Immature natural killer cell (primary cell): ENCODE measurements around the gene PRKCA. TPM values are rescaled to one million over a fixed set of nuclear protein-coding genes. Genes with fewer than 3 reads are reported as not detected.

Source experiments
- DNase-seq, 3 donors: peaks; one replicate each; pipeline ENCODE4 v3.0.0; 2022; ENCODE audit warnings: mixed read lengths in 1 of 3
- H3K27ac Mint-ChIP-seq, 6 donors: one replicate each; pipeline ENCODE4 v1.8.0; 2020; ENCODE audit warnings: mixed read lengths in 6 of 6, mild to moderate bottlenecking in 5 of 6, inconsistent platforms in 4 of 6, moderate library complexity in 3 of 6
- H3K27me3 Mint-ChIP-seq, 3 donors: one replicate each; pipeline ENCODE4 v1.8.0; 2020 to 2021; ENCODE audit warnings: low read depth in 3 of 3, mild to moderate bottlenecking in 3 of 3, mixed read lengths in 3 of 3, moderate library complexity in 3 of 3, inconsistent platforms in 1 of 3
- H3K36me3 Mint-ChIP-seq, 3 donors: one replicate each; pipeline ENCODE4 v1.8.0; 2020; ENCODE audit warnings: mixed read lengths in 3 of 3, inconsistent platforms in 2 of 3, mild to moderate bottlenecking in 2 of 3
- H3K4me1 Mint-ChIP-seq, 2 donors: one replicate each; pipeline ENCODE4 v1.8.0; 2020; ENCODE audit warnings: inconsistent platforms in 2 of 2, mild to moderate bottlenecking in 2 of 2, mixed read lengths in 2 of 2, moderate library complexity in 1 of 2
- H3K4me3 Mint-ChIP-seq, 5 donors: one replicate each; pipeline ENCODE4 v1.8.0; 2020; ENCODE audit warnings: mild to moderate bottlenecking in 5 of 5, mixed read lengths in 5 of 5, inconsistent platforms in 3 of 5, moderate library complexity in 3 of 5
- H3K9me3 Mint-ChIP-seq, 6 donors: one replicate each; pipeline ENCODE4 v1.8.0; 2020; ENCODE audit warnings: mild to moderate bottlenecking in 6 of 6, mixed read lengths in 6 of 6, inconsistent platforms in 4 of 6, moderate library complexity in 3 of 6
- polyA plus RNA-seq, 3 donors: library from polyadenylated mRNA; unstranded; fragments of 300-500 nt; fragmentation: Illumina TruSeq; gene quantifications; one replicate each; pipeline ENCODE4 v1.2.3, GENCODE V29; 2021

PRKCA gene
- polyA plus RNA-seq, 3 donors from 2014 or later = 0.18 to 1.3 (median 0.28) TPM

DNA sequence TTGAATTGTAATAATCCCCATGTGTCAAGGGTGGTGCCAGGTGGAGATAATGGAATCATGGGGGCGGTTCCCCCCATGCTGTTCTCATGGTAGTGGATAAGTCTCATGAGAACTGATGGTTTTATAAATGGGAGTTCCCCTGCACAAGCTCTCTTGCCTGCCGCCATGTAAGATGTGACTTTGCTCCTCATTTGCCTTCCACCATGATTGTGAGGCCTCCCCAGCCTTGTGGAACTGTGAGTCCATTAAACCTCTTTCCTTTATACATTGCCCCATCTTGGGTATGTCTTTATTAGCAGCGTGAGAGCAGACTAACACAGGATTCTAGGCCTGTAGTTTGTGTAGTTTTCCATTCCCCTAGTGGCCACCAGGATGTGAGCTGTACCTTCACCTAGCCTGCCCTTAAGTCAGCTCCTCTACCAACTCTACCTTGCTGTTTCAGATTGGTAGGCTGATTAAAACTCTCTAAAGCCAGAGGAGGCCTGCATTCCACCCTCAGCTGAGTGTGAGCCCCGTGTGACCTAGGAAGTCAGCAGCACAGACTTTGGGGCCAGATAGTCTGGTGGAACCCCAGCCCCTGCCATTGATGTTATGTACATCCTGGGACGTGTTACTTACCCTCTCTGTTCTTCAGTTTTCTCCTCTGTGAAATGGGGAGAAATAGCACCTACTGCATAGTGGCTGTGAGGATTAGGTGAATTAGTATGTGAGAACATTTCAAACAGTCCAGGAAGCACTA lies 280.1 kb downstream of the PRKCA start:
- Mint-ChIP-seq H3K36me3 (no peaks in the 10 kb centered on the region), H3K27me3 (no peaks in the 10 kb centered on the region), H3K4me3 (no peak overlapping the region), H3K4me1 (peaks cover 6 to 7% of the 10 kb centered on the region in 2 donors), H3K9me3 (no peaks in the 10 kb centered on the region), H3K27ac (no peak overlapping the region)
- no peak for DNase-seq

DNA sequence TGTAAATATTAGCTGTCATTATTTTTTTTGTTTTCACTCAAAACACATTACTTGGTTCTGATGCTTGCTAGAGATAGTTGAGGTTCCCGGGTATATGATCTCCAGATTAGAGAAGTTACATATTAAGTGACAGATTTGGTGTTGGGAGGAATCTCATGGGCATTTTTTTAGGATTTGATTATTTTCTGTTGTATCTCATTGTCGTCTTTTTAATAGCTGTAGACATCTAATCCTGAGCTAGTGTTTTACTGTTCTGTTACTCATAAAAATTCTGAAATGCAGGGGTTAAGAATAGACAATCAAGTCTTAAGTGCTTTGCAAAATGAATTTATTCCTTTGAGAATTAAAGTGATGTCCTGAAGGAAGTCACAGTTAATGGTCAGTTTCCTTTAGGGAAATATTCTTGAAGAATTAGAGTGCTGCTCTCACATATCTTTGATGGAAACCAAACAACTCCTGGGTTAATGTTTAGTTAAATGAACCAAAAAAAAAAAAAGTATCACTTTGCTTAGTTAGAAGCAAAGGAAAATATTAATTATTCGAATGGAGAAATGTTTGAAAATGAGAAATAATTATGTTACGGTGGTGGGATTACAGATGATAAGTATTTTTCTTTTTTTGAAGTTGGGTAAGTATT lies 280.8 kb downstream of the PRKCA start:
- H3K27me3 Mint-ChIP-seq = peaks cover 0 to 3% (median 0%) of the 10 kb centered on the region in 3 donors
- H3K36me3 Mint-ChIP-seq = no peaks in the 10 kb centered on the region
- no peak overlapping the region for H3K4me3 Mint-ChIP-seq
- H3K4me1 Mint-ChIP-seq = peaks cover 11 to 12% of the 10 kb centered on the region in 2 donors
- no peaks in the 10 kb centered on the region for H3K9me3 Mint-ChIP-seq
- H3K27ac Mint-ChIP-seq = no peak overlapping the region
- DNase-seq = no peak

DNA sequence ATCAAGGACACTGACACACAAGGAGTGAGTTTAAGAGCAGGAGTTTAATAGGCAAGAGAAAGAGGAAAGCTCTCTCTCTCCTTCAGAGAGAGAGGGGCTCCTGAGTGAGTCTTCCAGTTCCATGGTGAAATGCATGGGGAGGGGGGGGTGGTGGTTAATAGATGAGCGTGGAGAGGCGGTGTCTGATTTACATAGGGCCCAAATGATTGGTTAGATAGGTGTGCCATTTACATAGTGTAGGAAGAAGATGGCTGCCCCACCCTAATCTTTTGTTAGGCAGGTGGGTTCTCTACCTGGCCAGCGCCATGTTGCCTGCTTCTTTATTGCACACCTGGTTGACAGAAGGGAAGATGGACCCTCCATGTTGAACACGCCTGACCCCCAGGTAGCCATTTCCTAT lies 282.5 kb downstream of the PRKCA start:
- DNase-seq = no peak
- Mint-ChIP-seq H3K4me1 (peaks cover 6 to 8% of the 10 kb centered on the region in 2 donors), H3K27ac (no peak overlapping the region)

DNA sequence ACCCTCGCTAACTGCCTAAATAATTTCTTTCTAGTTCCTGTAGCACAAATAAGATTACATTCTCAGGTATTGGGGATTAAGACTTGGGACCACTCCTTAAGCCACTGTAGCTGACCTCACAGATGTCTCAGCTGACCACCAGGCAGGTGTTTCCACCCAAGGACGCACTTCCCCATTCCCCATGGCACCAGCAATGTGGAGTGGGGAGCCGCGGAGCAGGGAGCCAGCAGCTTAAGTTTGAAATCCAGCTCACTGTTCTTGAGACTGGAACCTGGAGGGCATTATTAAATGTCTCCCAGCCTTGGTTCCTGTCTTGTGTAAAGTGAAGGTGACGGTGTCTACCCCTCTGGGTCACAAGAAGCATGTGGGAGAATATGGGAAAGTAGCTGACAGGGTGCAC lies 283.1 kb downstream of the PRKCA start:
- no peak overlapping the region for H3K4me3 Mint-ChIP-seq
- peaks cover 6 to 8% of the 10 kb centered on the region in 2 donors for H3K4me1 Mint-ChIP-seq
- peaks cover 0 to 3% (median 0%) of the 10 kb centered on the region in 3 donors for H3K27me3 Mint-ChIP-seq
- H3K27ac Mint-ChIP-seq = no peak overlapping the region
- no peaks in the 10 kb centered on the region for H3K36me3 Mint-ChIP-seq
- no peaks in the 10 kb centered on the region for H3K9me3 Mint-ChIP-seq
- DNase-seq = no peak

More for the DNA sequence above, 282.5 kb downstream of the PRKCA start:
- Mint-ChIP-seq H3K27me3 (peaks cover 0 to 3% (median 0%) of the 10 kb centered on the region in 3 donors), H3K9me3 (no peaks in the 10 kb centered on the region), H3K36me3 (no peaks in the 10 kb centered on the region), H3K4me3 (no peak overlapping the region)

DNA sequence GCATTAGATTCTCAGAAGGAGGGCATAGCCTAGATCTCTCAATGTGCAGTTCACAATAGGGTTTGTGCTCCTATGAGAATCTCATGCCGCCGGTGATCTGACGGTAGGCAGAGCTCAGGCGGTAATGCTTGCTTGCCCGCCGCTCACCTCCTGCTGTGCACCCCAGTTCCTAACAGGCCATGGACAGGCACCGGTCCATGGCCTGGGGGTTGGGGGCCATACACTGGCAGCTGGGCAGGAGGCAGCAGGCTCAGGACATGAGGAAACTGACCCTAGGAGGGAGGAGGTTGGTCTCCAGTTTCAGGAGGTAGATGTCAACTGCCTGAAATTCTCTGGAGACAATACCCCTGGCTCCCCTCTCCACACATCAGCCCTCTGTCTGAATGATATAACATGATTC lies 287.5 kb downstream of the PRKCA start:
- Mint-ChIP-seq H3K27me3 (peaks cover 0 to 5% (median 2%) of the 10 kb centered on the region in 3 donors), H3K36me3 (no peaks in the 10 kb centered on the region), H3K27ac (no peak overlapping the region), H3K4me3 (no peak overlapping the region), H3K4me1 (peaks cover 6 to 8% of the 10 kb centered on the region in 2 donors), H3K9me3 (no peaks in the 10 kb centered on the region)
- DNase-seq = no peak

DNA sequence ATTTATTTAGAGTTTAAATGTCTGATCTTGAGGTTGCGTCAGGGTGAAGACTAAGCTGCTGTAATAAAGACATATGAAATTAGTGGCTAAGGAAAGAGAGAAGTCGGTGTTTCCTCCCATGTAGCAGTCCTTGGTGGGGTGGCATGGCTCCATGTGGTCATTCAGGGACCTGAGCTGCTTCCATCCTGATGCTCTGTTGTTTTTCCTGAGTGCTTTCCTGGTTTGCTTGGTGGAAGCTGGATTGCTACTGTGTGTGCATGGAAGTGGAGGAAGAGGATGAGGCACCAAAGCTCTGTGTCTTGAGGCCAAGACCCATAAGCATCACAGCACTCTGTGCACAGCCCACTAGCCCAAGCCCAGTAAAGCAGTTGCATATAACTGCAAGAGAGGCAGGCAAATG lies 290.7 kb downstream of the PRKCA start:
- Mint-ChIP-seq H3K4me3 (no peak overlapping the region), H3K36me3 (no peaks in the 10 kb centered on the region), H3K4me1 (peaks cover 2 to 4% of the 10 kb centered on the region in 2 donors), H3K9me3 (no peaks in the 10 kb centered on the region), H3K27me3 (peaks cover 0 to 3% (median 2%) of the 10 kb centered on the region in 3 donors), H3K27ac (peak overlapping the region in 1 of 6 donors; percentile 0)
- DNase-seq = no peak

DNA sequence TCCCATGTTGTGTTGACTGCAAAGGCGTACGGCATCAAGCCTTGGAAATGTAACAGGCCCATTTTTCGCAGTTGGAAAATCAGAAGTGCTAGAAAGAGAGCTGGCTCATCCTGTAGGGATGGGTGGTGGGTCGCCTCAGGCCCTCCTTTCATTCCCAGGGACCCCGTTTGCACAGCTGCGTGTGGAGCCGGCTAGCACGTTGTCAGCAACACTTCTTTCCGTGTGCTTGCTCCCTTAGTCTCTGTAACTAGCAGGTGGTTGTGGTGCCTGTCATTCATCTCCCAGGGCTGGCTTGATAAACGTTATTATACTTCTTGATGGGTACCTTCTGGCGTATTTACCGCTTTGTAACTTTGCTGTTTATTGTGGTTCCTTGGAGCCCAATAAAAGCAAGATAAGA lies 293.5 kb downstream of the PRKCA start:
- DNase-seq = no peak
- peaks cover 0 to 2% (median 2%) of the 10 kb centered on the region in 3 donors for H3K27me3 Mint-ChIP-seq
- H3K36me3 Mint-ChIP-seq = no peaks in the 10 kb centered on the region
- no peaks in the 10 kb centered on the region for H3K9me3 Mint-ChIP-seq
- no peak overlapping the region for H3K4me3 Mint-ChIP-seq
- H3K27ac Mint-ChIP-seq = peak overlapping the region in 1 of 6 donors; percentile 23
- H3K4me1 Mint-ChIP-seq = no peaks in the 10 kb centered on the region

DNA sequence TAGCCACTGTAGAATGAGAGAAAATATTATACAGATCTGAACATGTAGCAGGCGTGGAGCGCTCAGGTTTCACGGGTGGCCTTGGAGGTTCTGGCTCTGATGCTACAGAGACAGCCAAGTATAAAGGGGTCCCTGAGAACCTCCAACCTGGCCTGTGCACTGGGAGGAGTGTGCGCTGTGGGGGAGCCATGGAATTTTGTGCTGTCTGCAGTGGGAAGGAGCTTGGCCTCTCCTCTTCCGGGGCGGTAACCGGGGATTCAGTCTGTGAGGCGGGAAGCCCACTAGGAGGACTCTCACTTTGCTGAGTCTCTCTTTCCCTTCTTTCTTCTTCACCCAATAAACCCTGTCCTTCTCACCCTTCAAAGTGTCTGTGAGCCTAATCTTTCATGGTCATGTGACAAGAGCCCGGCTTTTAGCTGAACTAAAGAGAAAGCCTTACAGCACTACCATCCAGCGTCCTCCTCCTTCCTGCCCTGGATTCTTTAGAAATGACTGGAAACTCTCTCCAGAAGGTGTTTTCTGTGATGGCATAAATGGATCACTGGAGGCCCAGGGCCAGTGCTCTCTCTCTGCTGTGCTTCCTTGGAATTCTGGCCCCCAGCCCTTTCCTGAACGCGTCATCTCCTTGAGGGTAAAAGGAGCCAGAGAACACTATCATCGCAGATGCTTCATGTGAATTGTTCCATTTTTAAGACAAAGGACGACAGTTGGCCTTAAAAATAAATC lies 300.4 kb downstream of the PRKCA start:
- no peak overlapping the region for H3K4me3 Mint-ChIP-seq
- H3K4me1 Mint-ChIP-seq = no peaks in the 10 kb centered on the region
- DNase-seq = no peak
- H3K27ac Mint-ChIP-seq = no peak overlapping the region
- no peaks in the 10 kb centered on the region for H3K9me3 Mint-ChIP-seq
- H3K27me3 Mint-ChIP-seq = peaks cover 0 to 5% (median 0%) of the 10 kb centered on the region in 3 donors
- H3K36me3 Mint-ChIP-seq = peaks cover 0 to 4% (median 0%) of the 10 kb centered on the region in 3 donors

DNA sequence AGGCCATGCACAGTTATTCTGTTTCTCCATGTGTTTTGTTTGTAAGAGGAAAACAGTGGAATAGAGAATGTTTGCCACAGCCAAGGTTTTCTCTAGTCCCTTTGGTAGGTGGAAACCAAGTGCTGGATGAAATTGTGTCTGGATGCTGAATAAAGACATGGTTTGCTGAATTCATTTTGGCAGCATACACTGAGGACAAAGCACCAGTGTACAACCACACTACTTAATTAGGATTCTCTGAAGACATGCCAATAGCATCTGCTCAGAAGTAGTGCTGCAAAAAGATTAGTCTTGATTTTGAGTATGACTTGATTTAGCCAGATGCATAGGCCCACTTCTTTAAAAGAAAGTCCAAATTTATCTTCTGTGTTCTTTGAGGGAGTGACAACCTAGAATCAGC lies 302.0 kb downstream of the PRKCA start:
- H3K4me3 Mint-ChIP-seq = no peak overlapping the region
- H3K27ac Mint-ChIP-seq = no peak overlapping the region

DNA sequence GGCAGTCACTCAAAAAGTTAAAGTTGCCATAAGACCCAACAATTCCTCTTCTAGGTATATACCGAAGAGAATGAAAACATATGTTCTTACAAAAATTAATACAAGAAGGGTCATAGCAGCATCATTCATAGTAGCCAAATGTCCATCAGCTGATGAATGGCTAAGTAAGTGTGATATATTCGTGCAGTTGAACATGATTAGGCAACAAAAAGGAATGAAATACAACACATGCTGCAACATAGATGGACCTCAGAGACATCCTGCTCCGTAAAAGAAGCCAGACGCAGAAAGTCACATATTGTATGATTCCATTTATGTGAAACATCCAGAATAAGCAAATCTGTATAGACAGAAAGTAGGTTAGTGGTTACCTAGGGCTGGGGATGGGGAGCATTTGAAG lies 303.1 kb downstream of the PRKCA start:
- H3K4me3 Mint-ChIP-seq = no peak overlapping the region
- no peak for DNase-seq
- H3K27ac Mint-ChIP-seq = no peak overlapping the region
- H3K9me3 Mint-ChIP-seq = peaks cover 2 to 16% (median 14%) of the 10 kb centered on the region in 6 donors
- H3K36me3 Mint-ChIP-seq = peaks cover 6 to 23% (median 8%) of the 10 kb centered on the region in 3 donors
- H3K27me3 Mint-ChIP-seq = peaks cover 0 to 5% (median 0%) of the 10 kb centered on the region in 3 donors
- H3K4me1 Mint-ChIP-seq = no peaks in the 10 kb centered on the region

More for the DNA sequence above, 302.0 kb downstream of the PRKCA start:
- H3K9me3 Mint-ChIP-seq = peaks cover 0 to 5% (median 4%) of the 10 kb centered on the region in 6 donors
- H3K27me3 Mint-ChIP-seq = peaks cover 0 to 5% (median 0%) of the 10 kb centered on the region in 3 donors
- H3K36me3 Mint-ChIP-seq = peaks cover 2 to 19% (median 7%) of the 10 kb centered on the region in 3 donors
- DNase-seq = no peak
- H3K4me1 Mint-ChIP-seq = no peaks in the 10 kb centered on the region

DNA sequence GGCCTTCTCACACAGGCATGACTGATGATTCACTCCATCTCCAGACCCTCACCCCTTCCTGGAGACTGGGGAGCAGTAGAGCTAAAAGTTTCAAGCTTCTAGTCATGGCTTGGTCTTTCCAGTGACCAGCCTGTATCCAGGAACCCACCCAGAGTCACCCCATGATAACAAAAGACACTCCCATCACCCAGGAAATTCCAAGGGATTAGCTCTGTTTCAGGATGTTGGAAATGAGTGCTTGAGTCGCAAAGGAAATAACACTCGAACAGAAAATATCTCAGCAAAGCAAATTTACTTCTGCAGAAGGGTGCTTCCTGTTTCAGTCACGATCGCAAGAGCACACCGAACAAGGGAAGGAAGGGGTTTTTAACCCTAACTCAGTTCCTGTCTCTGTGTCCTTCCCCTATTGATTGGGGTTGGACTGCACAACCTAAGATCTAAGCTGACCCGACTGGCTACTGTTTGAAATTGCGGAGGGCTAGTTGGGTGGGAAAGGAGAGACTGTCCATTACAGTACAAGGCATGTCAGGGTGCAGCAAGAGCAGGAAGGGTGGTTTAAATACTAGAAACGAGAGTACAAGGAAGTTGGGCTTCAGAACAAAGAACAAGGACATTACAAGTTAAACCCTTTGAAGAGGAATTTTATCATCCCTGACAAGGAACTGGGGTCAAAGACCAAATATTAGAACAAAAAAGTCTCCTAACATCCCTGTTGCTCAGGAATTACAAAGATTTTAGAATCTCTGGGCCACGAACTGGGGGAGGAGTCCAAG lies 308.1 kb downstream of the PRKCA start:
- DNase-seq = no peak
- Mint-ChIP-seq H3K27ac (no peak overlapping the region), H3K4me1 (peaks cover 8 to 11% of the 10 kb centered on the region in 2 donors), H3K36me3 (peaks cover 12 to 36% (median 20%) of the 10 kb centered on the region in 3 donors), H3K4me3 (no peak overlapping the region), H3K27me3 (peaks cover 0 to 4% (median 0%) of the 10 kb centered on the region in 3 donors), H3K9me3 (peaks cover 4 to 30% (median 26%) of the 10 kb centered on the region in 6 donors)

DNA sequence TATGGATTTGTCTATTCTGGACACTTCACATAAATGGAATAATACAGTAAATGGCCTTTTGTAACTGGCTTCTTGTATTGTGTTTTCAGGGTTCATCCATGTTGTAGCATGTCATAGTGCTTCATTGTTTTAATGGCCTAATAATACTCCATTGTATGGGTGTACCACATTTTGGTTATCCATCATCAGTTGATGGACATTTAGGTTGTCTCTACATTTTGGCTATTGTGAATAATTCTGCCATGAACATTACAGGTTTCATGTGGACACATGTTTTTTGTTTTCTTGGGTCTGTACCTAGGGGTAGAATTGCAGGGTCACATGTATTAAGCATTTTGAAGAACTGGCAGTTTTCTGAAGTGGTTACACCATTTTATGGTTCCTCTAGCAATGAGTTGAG lies 309.0 kb downstream of the PRKCA start:
- Mint-ChIP-seq H3K27me3 (peaks cover 0 to 4% (median 0%) of the 10 kb centered on the region in 3 donors), H3K4me3 (no peak overlapping the region), H3K36me3 (peaks cover 12 to 36% (median 21%) of the 10 kb centered on the region in 3 donors), H3K9me3 (peaks cover 4 to 30% (median 26%) of the 10 kb centered on the region in 6 donors), H3K4me1 (peaks cover 8 to 11% of the 10 kb centered on the region in 2 donors), H3K27ac (no peak overlapping the region)
- DNase-seq = no peak

DNA sequence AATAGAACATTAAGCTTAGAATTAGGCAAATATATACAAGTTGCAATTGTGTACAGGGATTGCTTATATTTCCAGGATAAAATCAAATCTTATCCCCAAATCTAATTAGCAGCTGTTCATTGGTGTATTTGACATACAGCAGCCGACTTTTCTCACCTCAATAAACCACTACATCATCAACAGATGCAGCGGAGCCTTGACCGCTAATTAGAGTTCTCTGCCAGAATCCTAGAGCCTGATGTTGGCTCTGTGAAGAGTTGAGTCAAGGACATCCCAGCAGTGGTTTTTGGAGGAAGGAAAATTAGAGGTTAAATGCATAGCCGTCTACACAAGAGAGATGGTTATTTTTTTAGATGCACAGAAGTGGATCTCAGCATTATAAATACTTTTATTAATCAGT lies 310.6 kb downstream of the PRKCA start:
- peaks cover 12 to 31% (median 23%) of the 10 kb centered on the region in 3 donors for H3K36me3 Mint-ChIP-seq

More for the DNA sequence above, 310.6 kb downstream of the PRKCA start:
- Mint-ChIP-seq H3K4me3 (no peak overlapping the region), H3K9me3 (peaks cover 4 to 30% (median 26%) of the 10 kb centered on the region in 6 donors), H3K27me3 (peaks cover 0 to 2% (median 0%) of the 10 kb centered on the region in 3 donors), H3K4me1 (peaks cover 11 to 16% of the 10 kb centered on the region in 2 donors), H3K27ac (no peak overlapping the region)
- DNase-seq = no peak
